ENCODE data around the gene ERP44. TPM values are rescaled to one million over a fixed set of nuclear protein-coding genes. Genes with fewer than 3 reads are reported as not detected.
"Not testable (repeated sequence)": the region's sequence is repeated elsewhere in the genome, so short reads cannot be mapped to it uniquely, and the experiment has no call there.

The ERP44 gene
- total RNA-seq, 1 donor from 2014 or later = 7.6 TPM

DNA sequence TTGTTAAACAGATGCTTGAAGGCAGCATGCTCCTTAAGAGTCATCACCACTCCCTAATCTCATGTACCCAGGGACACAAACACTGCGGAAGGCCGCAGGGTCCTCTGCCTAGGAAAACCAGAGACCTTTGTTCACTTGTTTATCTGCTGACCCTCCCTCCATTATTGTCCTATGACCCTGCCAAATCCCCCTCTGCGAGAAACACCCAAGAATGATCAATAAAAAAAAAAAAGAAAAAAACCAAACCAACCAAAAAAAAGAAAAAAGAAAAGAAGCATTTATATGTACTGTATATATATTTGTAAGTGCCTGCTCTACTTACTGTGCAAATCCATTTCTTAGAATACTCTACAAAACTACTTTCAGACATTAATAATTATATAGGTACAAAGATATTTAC, 29.7 kb downstream of the ERP44 start:
- DNase-seq (ENCODE audit: low read depth, low spot score) = not testable (repeated sequence)

- not testable (repeated sequence) for DNase-seq (ENCODE audit: low read depth, low spot score)
These were observed 30.8 kb downstream of the ERP44 start for GRCh38 chr9:100067990-100068389.

DNA sequence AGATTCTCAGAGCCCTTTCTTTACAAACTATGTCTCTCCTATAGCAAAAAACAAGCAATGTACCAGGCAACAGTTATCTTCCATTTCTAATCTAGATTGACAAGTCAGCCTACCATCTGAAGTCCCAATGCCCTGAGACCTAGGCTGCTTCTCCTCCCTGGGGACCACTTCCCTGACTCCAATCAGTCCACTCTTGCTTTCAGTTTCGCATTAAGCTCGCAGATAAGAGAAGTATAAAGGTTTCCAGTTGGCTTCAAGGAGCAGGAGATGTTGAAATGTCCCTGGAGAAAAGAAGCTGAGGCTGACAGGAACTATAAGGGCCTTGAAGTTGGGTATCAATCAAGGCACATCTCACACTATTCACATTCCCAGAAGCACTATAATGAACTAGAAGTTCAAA, 32.3 kb downstream of the ERP44 start:
- DNase-seq (ENCODE audit: low read depth, low spot score) = no peak

GRCh38 chr9:100064872-100065581, 33.8 kb downstream of the ERP44 start:
- no peak for DNase-seq (ENCODE audit: low read depth, low spot score)

DNA sequence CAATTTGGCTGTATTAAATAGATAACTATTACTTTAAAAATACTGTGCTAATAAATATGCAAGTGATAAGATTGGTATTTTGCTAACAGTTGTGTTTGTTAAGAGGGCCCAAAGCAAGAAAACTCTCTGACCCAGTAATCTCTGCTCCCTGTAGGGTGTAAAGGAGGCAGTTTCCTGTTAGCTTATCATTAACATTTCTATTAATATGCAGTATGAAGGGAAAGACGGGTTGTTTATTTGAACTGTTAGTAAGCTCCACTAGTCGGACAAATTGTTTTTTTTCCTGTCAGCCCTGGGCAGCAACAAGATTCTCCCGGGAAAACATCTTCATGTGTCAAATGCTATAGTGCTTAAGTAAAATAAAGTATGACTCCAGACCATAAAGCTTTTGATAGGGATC, 35.6 kb downstream of the ERP44 start:
- no peak for DNase-seq (ENCODE audit: low read depth, low spot score)

- DNase-seq (ENCODE audit: low read depth, low spot score) = not testable (repeated sequence)
These were observed 36.1 kb downstream of the ERP44 start for GRCh38 chr9:100062683-100063082.

- no peak for DNase-seq (ENCODE audit: low read depth, low spot score)
These were observed 39.9 kb downstream of the ERP44 start for GRCh38 chr9:100058699-100059579.

- no peak for DNase-seq (ENCODE audit: low read depth, low spot score)
These were observed 41.2 kb downstream of the ERP44 start for GRCh38 chr9:100057624-100058023.

GRCh38 chr9:100056561-100056960, 42.2 kb downstream of the ERP44 start:
- DNase-seq (ENCODE audit: low read depth, low spot score) = no peak

DNA sequence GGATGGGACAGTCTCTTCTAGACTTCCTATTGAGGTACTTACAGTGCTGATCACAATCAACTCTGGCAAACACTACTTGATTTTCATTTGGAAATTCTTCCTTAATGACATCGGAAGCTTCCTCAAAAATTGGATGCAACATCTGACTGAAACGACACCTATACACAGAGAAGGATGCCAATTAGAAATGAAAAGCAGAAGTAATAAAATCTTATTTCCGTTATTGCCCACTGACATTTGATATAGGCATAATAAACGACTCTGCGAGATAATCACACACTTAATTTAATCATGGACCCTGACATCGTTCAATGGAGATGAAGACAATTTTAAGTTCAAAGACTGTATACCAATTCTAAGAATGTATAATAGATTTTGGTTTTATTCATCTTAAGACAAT, 46.4 kb downstream of the ERP44 start:
- DNase-seq (ENCODE audit: low read depth, low spot score) = no peak

GRCh38 chr9:100049551-100049950, 49.2 kb downstream of the ERP44 start:
- no peak for DNase-seq (ENCODE audit: low read depth, low spot score)

DNA sequence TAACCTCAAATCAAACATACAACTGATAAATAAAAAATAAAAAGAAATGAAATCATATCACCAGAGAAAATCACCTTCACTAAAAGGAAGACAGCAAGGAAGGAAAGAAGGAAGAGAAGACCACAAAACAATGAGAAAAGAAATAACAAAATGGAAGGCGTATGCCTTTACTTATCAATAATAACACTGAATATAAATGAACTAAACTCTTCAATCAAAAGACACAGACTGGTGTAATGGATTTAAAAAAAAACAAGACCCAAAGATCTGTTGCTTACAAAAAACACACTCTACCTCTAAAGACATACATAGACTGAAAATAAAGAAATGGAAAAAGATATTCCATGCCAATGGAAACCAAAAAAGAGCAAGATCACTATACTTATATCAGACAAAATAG, 60.3 kb downstream of the ERP44 start:
- no peak for DNase-seq (ENCODE audit: low read depth, low spot score)

- no peak for DNase-seq (ENCODE audit: low read depth, low spot score)
These were observed 64.8 kb downstream of the ERP44 start for GRCh38 chr9:100033877-100034551.

DNA sequence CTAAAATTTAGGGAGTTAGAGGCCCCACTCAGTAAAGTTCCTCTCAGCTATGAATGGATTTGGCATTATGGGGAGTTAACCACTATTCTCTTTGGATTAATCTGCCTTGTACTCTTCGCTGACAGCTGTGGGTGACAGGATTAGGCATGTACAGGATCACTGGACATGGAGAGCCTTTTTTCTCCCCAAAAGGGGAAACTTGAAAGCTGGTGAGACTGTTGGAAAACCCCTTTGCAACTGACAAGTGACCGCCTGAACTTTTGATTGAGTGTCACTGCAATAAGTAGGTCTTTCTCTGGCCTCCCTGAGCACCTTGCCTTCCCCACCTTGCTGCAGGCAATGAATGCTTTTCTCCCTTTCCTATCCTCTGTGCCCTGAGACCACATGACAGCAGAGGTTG, 68.3 kb downstream of the ERP44 start:
- no peak for DNase-seq (ENCODE audit: low read depth, low spot score)

- DNase-seq (ENCODE audit: low read depth, low spot score) = no peak
These were observed 69.5 kb downstream of the ERP44 start for GRCh38 chr9:100029251-100029650.

GRCh38 chr9:100028201-100028784, 70.5 kb downstream of the ERP44 start:
- peak; percentile 22 for DNase-seq (ENCODE audit: low read depth, low spot score)

- no peak for DNase-seq (ENCODE audit: low read depth, low spot score)
These were observed 71.3 kb downstream of the ERP44 start for GRCh38 chr9:100027543-100027942.

DNA sequence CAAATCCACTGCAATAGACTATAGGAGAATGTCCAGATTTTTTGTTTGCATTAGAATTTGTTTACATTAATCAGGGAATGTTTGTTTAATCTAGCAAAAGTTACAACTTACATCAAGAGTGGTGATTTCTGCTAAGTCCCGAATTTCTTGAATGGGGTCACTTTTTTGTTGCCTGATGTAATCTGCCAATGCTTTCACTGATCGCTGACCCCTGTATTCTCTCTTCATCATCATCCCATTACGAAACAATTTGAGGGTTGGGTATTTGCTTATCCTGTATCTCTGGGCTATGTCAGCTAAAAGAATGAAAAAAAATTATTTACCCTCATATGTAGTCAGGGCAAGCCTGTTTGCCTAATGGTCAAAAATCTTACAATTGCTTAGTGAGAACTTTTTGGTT, 76.9 kb downstream of the ERP44 start:
- DNase-seq (ENCODE audit: low read depth, low spot score) = no peak

- DNase-seq (ENCODE audit: low read depth, low spot score) = no peak
These were observed 78.5 kb downstream of the ERP44 start for GRCh38 chr9:100020121-100020795.

GRCh38 chr9:100019541-100019940, 79.3 kb downstream of the ERP44 start:
- no peak for DNase-seq (ENCODE audit: low read depth, low spot score)

DNA sequence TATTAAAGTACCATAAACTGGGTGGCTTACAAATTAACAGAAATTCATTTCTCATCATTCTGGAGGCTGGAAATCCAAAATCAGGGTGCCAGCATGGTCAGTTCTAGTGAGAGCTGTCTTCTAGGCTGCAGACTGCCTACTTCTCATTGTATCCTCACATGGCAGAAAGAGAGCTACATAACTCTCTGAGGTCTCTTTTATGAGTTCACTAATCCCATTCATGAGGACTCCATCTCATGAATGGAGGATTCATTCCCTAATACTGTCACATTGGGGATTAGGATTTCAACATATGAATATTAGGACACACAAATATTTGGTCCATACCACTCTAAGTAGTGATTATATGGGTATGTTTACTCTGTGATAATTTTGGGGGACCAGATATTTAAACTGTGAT, 84.0 kb downstream of the ERP44 start:
- DNase-seq (ENCODE audit: low read depth, low spot score) = no peak
